C4-2B (cell line): ENCODE measurements around the gene EXOC6B.

Source experiments
- CTCF ChIP-seq: fragments of 450-650 bp; conservative IDR thresholded peaks from 2 replicates; pipeline ENCODE4 v1.5.1; 2017; ENCODE audit warnings: mild to moderate bottlenecking
- ZFX ChIP-seq: fragments of 450-650 bp; IDR thresholded peaks from 2 replicates; pipeline ENCODE4 v1.6.1; 2017

- TF ChIP-seq CTCF (no peak), ZFX (no peak)
Measured at GRCh38 chr2:72731116-72731515, 94.7 kb downstream of the EXOC6B start.
